Measurements from ENCODE around the gene FSCB.

Gene FSCB

GRCh38 chr14:44463356-44464004 is 43.6 kb downstream of the FSCB start:
- Histone ChIP-seq H3K9me3 (ENCODE audit: low read length) (no peaks in the 10 kb centered on the region), H3K4me1 (ENCODE audit: insufficient read depth, low read length) (no peaks in the 10 kb centered on the region), H3K4me3 (ENCODE audit: low read length) (no peak overlapping the region), H3K27me3 (ENCODE audit: insufficient read depth, low read length) (no peaks in the 10 kb centered on the region), H2AFZ (ENCODE audit: low read depth, low read length) (no peak overlapping the region), H3K36me3 (ENCODE audit: insufficient read depth, low read length) (no peaks in the 10 kb centered on the region)

GRCh38 chr14:44462381-44462780 is 44.7 kb downstream of the FSCB start:
- no peaks in the 10 kb centered on the region for H3K27me3 ChIP-seq (ENCODE audit: insufficient read depth, low read length)
- H3K36me3 ChIP-seq (ENCODE audit: insufficient read depth, low read length), result no peaks in the 10 kb centered on the region
- no peaks in the 10 kb centered on the region for H3K4me1 ChIP-seq (ENCODE audit: insufficient read depth, low read length)
- H2AFZ ChIP-seq (ENCODE audit: low read depth, low read length), result no peak overlapping the region
- H3K4me3 ChIP-seq (ENCODE audit: low read length), result no peak overlapping the region
- H3K9me3 ChIP-seq (ENCODE audit: low read length), result no peaks in the 10 kb centered on the region

- Histone ChIP-seq H3K9me3 (ENCODE audit: low read length) (no peaks in the 10 kb centered on the region), H3K4me1 (ENCODE audit: insufficient read depth, low read length) (no peaks in the 10 kb centered on the region), H3K4me3 (ENCODE audit: low read length) (no peak overlapping the region), H3K27me3 (ENCODE audit: insufficient read depth, low read length) (no peaks in the 10 kb centered on the region), H3K36me3 (ENCODE audit: insufficient read depth, low read length) (no peaks in the 10 kb centered on the region), H2AFZ (ENCODE audit: low read depth, low read length) (no peak overlapping the region)
Measured at GRCh38 chr14:44461811-44462210, 45.3 kb downstream of the FSCB start.
